ENCODE measurements around the gene NEBL. TPM values are rescaled to one million over a fixed set of nuclear protein-coding genes. Genes with fewer than 3 reads are reported as not detected.

Gene NEBL
- total RNA-seq, 2 donors from 2014 or later, result 18.5 to 40.7 TPM

DNA sequence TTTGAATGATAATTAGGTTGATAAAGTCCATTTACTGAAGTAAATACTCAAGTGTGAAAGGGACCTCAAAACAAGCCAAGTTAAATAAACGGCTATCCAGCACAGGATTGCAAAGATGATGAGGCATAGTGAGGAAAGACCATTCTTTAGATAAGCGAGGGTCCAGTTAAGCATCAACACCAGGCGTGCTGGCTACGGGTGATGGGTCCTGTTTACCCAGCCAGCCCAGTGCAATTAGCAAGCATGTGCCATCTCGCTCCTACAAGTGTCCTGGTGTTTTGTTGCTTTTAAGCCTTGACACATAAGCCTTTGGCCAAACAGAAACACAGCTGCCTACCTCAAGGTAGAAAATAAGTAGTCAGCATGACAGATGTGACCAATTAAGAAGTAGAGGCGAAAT is 7.1 kb downstream of the NEBL start:
- DNase-seq (peak in 2 of 4 donors; percentile 5 to 12), ATAC-seq (no peak)
- WGBS, 2 donors, result 76 to 82% methylated on average over 6 of the region's 6 CpGs
- TF ChIP-seq POLR2A (IDR thresholded peaks at IDR 0.05), result no peak
- TF ChIP-seq, protein P1, sequence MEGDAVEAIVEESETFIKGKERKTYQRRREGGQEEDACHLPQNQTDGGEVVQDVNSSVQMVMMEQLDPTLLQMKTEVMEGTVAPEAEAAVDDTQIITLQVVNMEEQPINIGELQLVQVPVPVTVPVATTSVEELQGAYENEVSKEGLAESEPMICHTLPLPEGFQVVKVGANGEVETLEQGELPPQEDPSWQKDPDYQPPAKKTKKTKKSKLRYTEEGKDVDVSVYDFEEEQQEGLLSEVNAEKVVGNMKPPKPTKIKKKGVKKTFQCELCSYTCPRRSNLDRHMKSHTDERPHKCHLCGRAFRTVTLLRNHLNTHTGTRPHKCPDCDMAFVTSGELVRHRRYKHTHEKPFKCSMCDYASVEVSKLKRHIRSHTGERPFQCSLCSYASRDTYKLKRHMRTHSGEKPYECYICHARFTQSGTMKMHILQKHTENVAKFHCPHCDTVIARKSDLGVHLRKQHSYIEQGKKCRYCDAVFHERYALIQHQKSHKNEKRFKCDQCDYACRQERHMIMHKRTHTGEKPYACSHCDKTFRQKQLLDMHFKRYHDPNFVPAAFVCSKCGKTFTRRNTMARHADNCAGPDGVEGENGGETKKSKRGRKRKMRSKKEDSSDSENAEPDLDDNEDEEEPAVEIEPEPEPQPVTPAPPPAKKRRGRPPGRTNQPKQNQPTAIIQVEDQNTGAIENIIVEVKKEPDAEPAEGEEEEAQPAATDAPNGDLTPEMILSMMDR (IDR thresholded peaks at IDR 0.05), result no peak
- H3K36me3 ChIP-seq (replicated peaks in 1 of 2; ENCODE audit: insufficient read depth in 1 of 2, low read depth in 2 of 2), result no peaks in the 10 kb centered on the region
- H3K4me1 ChIP-seq, result peaks cover 6% of the 10 kb centered on the region
- no peaks in the 10 kb centered on the region for H3K9me3 ChIP-seq
- H3K27ac ChIP-seq, result no peak overlapping the region
- H3K27me3 ChIP-seq, result no peaks in the 10 kb centered on the region
- intact Hi-C loops (cut with DNase I), result no loop called here
- no peak overlapping the region for H3K4me3 ChIP-seq

DNA sequence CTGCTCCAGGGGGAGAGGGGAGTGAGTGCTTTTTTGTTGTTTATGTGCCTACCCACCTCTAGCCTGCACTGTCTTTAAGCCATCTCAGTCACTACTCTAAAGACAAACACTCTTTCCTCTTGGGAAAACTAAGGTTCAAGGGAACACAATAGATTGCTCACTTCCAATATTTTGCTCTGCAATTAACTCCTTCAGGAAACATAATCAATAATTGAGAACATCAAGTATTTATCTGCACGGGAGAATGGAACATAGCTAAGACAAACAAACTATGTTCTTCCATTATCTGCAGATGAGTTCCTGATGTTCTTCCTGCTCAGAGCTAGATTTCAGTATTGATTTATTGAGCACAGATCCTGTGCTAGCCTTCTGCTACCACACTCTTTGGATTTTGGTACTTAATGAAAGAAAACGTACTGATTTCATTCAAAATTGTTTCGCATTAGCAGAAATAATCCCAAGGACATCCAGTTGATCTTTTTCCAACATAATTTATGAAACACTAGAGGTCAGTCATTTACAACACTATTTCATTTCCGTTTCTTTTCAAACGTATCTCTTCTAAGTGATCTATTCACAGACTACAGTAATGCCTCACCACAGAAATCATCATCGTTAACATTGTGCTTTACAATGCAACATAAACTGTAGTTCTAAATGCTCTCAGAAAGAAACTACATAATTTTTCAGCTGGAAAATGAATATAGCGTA is 8.3 kb downstream of the NEBL start:
- ATAC-seq (no peak), DNase-seq (no peak)
- intact Hi-C loops (cut with DNase I), result no loop called here
- TF ChIP-seq, protein P1 (IDR thresholded peaks at IDR 0.05), result no peak
- no peak for TF ChIP-seq POLR2A (IDR thresholded peaks at IDR 0.05)
- Histone ChIP-seq H3K9me3 (no peaks in the 10 kb centered on the region), H3K36me3 (replicated peaks in 1 of 2; ENCODE audit: insufficient read depth in 1 of 2, low read depth in 2 of 2) (no peaks in the 10 kb centered on the region), H3K27ac (no peak overlapping the region), H3K4me1 (peaks cover 6% of the 10 kb centered on the region), H3K27me3 (no peaks in the 10 kb centered on the region), H3K4me3 (no peak overlapping the region)
- 50 to 53% methylated on average over 7 of the region's 7 CpGs for WGBS, 2 donors

DNA sequence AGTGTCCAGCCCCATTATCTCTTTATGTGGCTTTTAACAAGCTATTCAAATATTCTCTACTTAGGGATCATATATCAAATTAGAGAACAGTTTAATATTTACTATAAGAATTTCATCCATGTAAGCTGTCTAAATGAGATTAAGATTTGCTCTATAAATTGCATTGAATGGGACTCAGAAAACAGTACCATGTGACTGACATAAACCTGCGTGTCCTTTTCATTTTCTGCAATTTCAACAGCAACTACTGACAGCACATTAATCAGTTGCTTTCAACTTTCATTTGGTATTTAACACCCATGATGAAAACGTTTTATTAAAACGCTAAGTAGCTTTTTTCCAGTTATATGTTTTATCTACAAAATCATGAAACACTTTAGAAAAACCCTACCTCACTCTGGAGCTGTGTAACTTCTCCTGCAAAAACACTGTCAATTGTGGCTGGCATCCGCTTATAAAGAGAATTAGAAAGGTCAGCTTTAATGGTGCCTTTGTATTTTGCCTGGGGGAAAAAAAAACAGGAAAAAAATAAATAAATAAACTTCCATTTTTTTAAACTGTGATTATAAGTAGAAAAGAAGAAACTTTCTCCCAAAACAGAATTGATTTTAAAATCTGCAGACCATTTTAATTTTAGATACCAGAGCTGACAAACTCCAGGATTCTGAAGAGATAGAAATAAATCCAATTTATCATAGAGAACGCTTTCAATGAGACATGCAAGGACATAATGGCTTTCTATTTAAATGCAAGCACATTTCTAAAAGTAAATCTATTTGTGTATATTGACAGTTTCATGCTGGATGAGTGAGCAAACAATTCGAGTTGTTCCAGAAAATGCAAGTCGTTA is 9.2 kb downstream of the NEBL start:
- WGBS, 2 donors, result 63 to 68% methylated on average over 7 of the region's 7 CpGs
- Histone ChIP-seq H3K27ac (no peak overlapping the region), H3K36me3 (replicated peaks in 1 of 2; ENCODE audit: insufficient read depth in 1 of 2, low read depth in 2 of 2) (no peaks in the 10 kb centered on the region)

DNA sequence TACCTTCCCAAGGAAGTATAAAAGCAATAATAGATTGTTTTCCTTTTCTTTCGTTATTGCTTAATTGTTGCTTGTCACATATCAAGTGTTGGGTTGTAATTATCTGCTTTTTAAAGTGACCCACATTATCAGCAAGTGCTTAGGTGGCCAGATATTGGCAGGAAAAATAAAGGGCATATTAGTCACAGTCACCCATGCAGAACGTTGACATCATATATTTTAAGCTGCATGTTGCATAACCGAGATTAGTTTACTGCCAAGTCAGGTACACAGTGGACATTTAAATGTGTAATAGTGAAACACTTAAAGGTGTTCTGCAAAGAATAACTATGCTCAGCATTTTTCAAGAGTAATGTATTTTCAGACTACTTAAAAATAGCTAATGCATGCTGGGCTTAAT is 11.4 kb downstream of the NEBL start:
- Histone ChIP-seq H3K27me3 (no peaks in the 10 kb centered on the region), H3K4me3 (no peak overlapping the region), H3K9me3 (no peaks in the 10 kb centered on the region), H3K27ac (no peak overlapping the region), H3K4me1 (peaks cover 6% of the 10 kb centered on the region), H3K36me3 (replicated peaks in 1 of 2; ENCODE audit: insufficient read depth in 1 of 2, low read depth in 2 of 2) (no peaks in the 10 kb centered on the region)
- intact Hi-C loops (cut with DNase I), result no loop called here
- ATAC-seq, result peak; percentile 89
- DNase-seq, result peak in 2 of 4 donors; percentile 16 to 41
- 13 to 14% methylated on average over 3 of the region's 3 CpGs for WGBS, 2 donors
- no peak for TF ChIP-seq POLR2A (IDR thresholded peaks at IDR 0.05)
- TF ChIP-seq, protein P1 (IDR thresholded peaks at IDR 0.05), result no peak

More for the DNA sequence above, 9.2 kb downstream of the NEBL start:
- H3K9me3 ChIP-seq, result no peaks in the 10 kb centered on the region
- no peaks in the 10 kb centered on the region for H3K27me3 ChIP-seq
- H3K4me1 ChIP-seq, result peaks cover 6% of the 10 kb centered on the region
- no peak overlapping the region for H3K4me3 ChIP-seq
- TF ChIP-seq, protein P1 (IDR thresholded peaks at IDR 0.05), result no peak
- no peak for ATAC-seq
- DNase-seq, result no peak
- intact Hi-C loops (cut with DNase I), result no loop called here
